AG09309 (cell line): ENCODE data around the gene BACH1.
A peak's percentile ranks its signal among the peaks of the same experiment; 100 is the strongest.
"Not testable (repeated sequence)": the region's sequence is repeated elsewhere in the genome, so short reads cannot be mapped to it uniquely, and the experiment has no call there.

Source experiments
- DNase-seq: peaks from one replicate; pipeline ENCODE4 v3.0.0-alpha.2; 2010; ENCODE audit warnings: low read depth
- H3K4me3 ChIP-seq: 2 replicates; pipeline ENCODE4 v1.5.1; 2011; ENCODE audit warnings: mild to moderate bottlenecking, low read depth, low read length, moderate library complexity; ENCODE audit not compliant: control insufficient read depth
- TF ChIP-seq, protein P1 (sequence below): IDR thresholded peaks from 2 replicates; pipeline ENCODE4 v1.5.1; 2011; ENCODE audit warnings: mild to moderate bottlenecking, low read depth, low read length, inconsistent platforms; ENCODE audit not compliant: insufficient read depth, control insufficient read depth; ENCODE audit errors: missing control alignments

Gene BACH1

DNA sequence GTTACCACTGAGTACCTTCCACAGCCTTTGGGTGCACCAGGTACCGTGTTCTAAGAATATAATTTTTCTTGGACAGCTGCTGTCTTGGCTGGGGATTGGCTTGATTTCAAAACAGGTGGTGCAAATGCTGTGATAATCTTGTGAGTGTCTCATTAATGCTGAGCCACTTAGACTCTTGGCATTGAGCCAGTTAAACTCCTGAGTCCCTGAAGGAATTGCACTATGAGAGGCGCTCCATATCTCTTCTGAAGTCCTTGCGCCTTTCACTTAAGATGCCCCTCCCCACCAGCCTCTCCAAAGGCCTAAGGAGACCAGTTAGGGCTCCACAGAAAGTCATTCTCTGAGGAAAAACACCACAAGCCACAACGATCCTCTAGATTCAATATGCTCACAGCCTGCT, 51.0 kb downstream of the BACH1 start:
- H3K4me3 ChIP-seq, result no peak overlapping the region
- TF ChIP-seq, protein P1, sequence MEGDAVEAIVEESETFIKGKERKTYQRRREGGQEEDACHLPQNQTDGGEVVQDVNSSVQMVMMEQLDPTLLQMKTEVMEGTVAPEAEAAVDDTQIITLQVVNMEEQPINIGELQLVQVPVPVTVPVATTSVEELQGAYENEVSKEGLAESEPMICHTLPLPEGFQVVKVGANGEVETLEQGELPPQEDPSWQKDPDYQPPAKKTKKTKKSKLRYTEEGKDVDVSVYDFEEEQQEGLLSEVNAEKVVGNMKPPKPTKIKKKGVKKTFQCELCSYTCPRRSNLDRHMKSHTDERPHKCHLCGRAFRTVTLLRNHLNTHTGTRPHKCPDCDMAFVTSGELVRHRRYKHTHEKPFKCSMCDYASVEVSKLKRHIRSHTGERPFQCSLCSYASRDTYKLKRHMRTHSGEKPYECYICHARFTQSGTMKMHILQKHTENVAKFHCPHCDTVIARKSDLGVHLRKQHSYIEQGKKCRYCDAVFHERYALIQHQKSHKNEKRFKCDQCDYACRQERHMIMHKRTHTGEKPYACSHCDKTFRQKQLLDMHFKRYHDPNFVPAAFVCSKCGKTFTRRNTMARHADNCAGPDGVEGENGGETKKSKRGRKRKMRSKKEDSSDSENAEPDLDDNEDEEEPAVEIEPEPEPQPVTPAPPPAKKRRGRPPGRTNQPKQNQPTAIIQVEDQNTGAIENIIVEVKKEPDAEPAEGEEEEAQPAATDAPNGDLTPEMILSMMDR, result no peak
- no peak for DNase-seq

DNA sequence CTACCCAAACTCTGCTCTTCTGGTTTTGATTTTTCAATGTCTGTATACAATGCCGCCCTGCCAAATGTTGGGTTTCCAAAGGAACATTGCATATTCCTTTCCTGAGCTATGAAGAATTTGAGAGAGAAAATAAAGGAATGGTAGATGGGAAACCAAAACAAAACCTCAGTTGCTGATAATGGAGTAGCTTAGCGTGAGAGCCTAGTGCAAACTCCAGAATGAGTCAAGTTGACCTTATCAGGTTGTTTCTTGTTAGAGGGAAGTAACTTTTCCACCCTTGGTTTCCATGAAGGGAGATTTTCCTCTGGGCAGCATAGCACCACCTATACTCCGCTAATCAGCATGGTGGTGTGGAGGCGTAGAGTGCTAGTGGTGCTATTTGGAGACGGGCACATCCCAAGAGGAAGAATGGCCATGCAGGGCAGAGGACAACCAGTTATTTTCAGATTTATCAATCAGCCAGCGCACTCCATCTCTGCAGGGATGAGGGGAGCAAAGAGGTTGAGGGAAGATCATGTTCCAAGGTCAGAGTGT, 51.6 kb downstream of the BACH1 start:
- TF ChIP-seq, protein P1, result no peak
- H3K4me3 ChIP-seq, result no peak overlapping the region
- no peak for DNase-seq

DNA sequence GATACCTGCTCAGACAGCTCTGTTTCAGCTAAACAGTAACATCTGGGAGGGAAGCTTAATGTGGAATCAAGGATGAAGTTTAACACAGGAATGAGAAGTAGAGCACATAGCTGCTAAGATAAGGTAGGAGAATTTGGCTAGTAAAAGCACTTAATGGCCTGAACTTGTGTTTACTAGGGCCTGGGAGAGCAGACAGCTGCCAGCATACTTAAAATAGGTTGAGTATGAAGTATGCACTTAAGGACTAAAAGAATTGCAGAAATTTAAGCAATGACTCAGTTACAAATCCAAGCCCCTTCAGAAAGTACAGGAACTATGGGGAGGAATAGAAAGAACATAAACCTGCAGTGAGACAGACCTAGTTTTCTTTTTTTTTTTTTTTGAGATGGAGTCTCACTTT, 53.0 kb downstream of the BACH1 start:
- DNase-seq, result peak; percentile 79
- H3K4me3 ChIP-seq, result no peak overlapping the region
- TF ChIP-seq, protein P1, result no peak

DNA sequence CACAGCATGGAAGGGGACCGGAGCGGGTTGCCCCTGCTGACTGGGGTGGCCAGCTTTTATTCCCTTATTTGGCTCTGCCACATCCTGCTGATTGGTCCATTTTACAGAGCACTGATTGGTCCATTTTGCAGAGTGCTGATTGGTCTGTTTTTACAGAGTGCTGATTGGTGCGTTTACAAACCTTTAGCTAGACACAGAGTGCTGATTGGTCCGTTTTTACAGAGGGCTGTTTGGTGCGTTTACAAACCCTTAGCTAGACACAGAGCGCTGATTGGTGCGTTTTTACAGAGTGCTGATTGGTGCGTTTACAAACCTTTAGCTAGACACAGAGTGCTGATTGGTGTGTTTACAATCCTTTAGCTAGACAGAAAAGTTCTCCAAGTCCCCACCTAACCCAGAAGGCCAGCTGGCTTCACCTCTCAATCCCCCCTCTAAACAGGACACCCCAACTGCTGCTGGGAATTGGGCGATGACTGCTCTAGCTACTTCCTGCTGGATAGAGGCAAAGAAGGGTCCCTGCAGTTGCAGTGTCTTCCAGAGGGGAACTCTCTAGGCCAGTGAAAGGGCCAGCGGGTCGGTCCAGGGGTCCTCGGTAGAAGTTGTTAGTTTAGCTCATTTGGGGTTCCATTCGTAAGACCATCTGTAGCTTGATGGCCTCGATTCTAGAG, 56.5 kb downstream of the BACH1 start:
- H3K4me3 ChIP-seq, DNase-seq: not testable (repeated sequence)

DNA sequence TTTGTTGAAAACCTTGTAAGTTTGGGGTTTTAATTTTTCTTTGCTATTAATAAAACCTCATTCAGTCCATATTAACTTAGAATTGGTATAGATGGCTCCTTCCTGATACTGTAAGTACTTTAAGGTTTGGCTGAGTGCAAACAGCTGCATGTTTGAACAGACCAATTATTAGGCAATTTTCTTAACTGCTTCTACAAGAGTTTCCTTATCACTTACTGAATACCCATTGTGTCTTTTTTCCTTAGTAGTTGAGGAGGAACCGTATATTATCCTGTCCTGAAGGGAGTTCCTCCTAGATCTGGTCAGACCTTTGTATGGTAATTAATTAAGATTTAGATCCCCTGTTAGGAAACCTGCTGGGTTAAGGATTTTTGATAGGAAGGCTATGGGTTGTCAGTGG, 57.6 kb downstream of the BACH1 start:
- H3K4me3 ChIP-seq, result not testable (repeated sequence)

DNA sequence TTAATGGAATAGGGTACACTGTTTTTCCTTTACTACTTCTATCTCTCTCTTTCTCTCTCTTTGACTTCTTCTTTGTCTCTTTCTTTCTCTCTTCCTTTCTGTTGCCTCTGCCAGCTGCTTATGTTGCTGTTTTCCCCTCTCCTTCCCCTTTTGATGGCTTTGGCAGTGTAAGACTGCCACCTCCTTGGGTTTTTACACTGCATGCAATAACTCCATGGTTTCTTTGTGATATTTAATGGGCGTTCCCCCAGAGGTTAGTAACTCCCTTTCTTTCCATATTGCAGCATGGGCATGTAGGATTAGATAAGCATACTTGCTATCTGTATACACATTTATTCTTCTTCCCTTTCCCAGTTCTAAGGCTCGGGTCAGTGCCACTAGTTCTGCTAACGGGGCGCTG, 58.1 kb downstream of the BACH1 start:
- not testable (repeated sequence) for DNase-seq, H3K4me3 ChIP-seq

More for the DNA sequence above, 57.6 kb downstream of the BACH1 start:
- DNase-seq, result not testable (repeated sequence)

DNA sequence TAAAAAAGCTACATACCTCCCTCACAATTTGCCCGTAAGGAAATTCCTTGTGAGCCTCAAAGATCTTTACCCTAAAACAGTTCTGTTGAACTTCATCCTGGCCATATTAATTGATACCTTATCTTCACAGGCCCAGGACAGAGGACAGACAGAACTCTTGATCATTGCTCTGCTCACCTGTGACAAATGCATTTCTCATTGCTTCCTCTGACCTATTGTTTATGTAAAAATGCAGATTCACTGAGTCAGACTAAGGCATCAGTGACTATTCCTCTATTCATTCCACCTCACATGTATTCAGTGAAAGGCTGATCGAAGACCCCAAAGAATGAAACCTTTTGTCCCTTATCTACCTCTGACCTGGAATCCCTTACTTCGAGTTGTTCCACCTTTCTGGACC, 61.0 kb downstream of the BACH1 start:
- no peak overlapping the region for H3K4me3 ChIP-seq
- TF ChIP-seq, protein P1, result no peak

DNA sequence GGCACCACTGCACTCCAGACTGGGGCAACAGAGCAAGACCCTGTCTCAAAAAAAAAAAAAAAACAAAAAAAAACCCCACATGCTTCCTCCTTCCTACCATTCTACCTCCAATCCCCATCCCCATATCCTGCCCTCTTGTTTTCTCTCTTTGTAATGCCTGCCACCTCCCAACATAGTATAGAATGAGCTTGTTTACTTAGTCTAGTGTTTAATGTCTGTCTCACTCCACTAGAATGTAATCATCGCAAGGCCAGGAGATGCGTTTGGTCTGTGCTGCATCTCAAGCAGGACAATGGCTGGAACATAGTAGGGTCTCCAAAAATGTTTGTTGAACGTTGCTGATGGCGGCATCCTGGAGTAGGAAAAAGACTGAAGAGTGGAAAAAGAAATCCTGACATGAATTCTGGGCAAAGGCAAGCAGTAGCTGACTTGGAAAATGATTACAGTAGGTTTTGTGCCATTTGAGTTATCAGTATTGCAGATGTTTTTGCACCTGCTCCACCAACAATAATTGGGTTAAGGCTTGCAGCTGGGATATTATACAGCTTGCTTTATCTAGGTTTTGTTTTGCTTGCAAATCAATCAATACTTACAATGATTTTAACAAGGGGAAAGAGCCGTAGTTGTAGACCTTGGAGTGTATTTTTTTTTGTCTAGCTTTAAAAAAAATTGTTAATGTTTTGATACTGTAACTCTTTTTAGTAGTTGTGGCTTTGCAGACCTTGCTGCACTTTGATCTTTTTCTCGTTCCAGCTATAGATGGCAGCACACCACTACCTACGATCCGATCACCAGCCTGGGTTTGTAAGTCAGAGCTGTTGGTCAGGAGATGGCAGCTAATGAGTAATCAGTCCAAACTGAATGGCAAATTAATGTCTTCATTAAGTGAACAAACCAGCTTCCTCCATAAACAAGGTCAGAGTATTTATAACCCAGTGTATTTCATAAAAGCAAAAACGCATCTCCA, 62.4 kb downstream of the BACH1 start:
- TF ChIP-seq, protein P1, result no peak
- DNase-seq, result no peak
- no peak overlapping the region for H3K4me3 ChIP-seq

More for the DNA sequence above, 61.0 kb downstream of the BACH1 start:
- no peak for DNase-seq
